ENCODE data around the gene STARD5.
"Not testable (repeated sequence)": the region's sequence is repeated elsewhere in the genome, so short reads cannot be mapped to it uniquely, and the experiment has no call there.

STARD5 gene

GRCh38 chr15:81336568-81336967 lies 12.6 kb upstream of the STARD5 start:
- Mint-ChIP-seq H3K4me3 (no peak overlapping the region), H3K36me3 (ENCODE audit: low read depth) (no peaks in the 10 kb centered on the region), H3K4me1 (peaks cover 4% of the 10 kb centered on the region), H3K27ac (no peak overlapping the region), H3K9me3 (no peaks in the 10 kb centered on the region), H3K27me3 (ENCODE audit: low read depth, poor library complexity) (peaks cover 3% of the 10 kb centered on the region)
- no peak for DNase-seq
- no peak for TF ChIP-seq CTCF (IDR thresholded peaks at IDR 0.05)

GRCh38 chr15:81335631-81336030 lies 11.7 kb upstream of the STARD5 start:
- Mint-ChIP-seq H3K4me1 (peaks cover 4% of the 10 kb centered on the region), H3K27ac (no peak overlapping the region), H3K4me3 (no peak overlapping the region), H3K36me3 (ENCODE audit: low read depth) (no peaks in the 10 kb centered on the region), H3K9me3 (no peaks in the 10 kb centered on the region), H3K27me3 (ENCODE audit: low read depth, poor library complexity) (peaks cover 3% of the 10 kb centered on the region)
- DNase-seq, result no peak
- TF ChIP-seq CTCF (IDR thresholded peaks at IDR 0.05), result no peak

GRCh38 chr15:81334768-81335435 lies 11.0 kb upstream of the STARD5 start:
- no peak for TF ChIP-seq CTCF (IDR thresholded peaks at IDR 0.05)
- no peak overlapping the region for H3K4me3 Mint-ChIP-seq
- no peak for DNase-seq
- H3K27ac Mint-ChIP-seq, result no peak overlapping the region
- H3K27me3 Mint-ChIP-seq (ENCODE audit: low read depth, poor library complexity), result peaks cover 3% of the 10 kb centered on the region
- peaks cover 4% of the 10 kb centered on the region for H3K4me1 Mint-ChIP-seq
- H3K9me3 Mint-ChIP-seq, result no peaks in the 10 kb centered on the region
- H3K36me3 Mint-ChIP-seq (ENCODE audit: low read depth), result no peaks in the 10 kb centered on the region

DNA sequence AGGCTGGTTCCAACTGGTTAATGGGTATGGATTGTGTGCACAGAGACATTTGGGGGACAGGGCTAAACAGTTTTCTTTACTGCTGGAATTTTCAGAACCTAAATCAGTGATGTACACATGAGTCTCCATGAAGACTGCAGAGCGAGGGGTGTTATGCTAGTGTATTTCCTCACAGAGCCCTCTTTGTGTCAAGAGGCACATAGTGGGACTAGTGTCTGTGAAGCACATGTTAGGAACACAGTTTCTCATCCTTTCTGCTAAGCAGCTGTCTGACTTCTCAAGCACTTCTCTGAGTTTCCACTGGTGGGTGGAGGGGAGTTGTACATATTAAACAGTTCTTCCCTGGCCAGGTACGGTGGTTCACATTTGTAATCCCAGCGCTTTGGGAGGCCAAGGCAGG lies 9.4 kb upstream of the STARD5 start:
- TF ChIP-seq CTCF (IDR thresholded peaks at IDR 0.05), result no peak
- Mint-ChIP-seq H3K27me3 (ENCODE audit: low read depth, poor library complexity) (peaks cover 3% of the 10 kb centered on the region), H3K4me1 (peaks cover 4% of the 10 kb centered on the region), H3K27ac (no peak overlapping the region), H3K36me3 (ENCODE audit: low read depth) (no peaks in the 10 kb centered on the region), H3K9me3 (no peaks in the 10 kb centered on the region), H3K4me3 (no peak overlapping the region)
- no peak for DNase-seq

GRCh38 chr15:81332326-81332725 lies 8.4 kb upstream of the STARD5 start:
- Mint-ChIP-seq H3K27me3 (ENCODE audit: low read depth, poor library complexity) (peaks cover 5% of the 10 kb centered on the region), H3K9me3 (no peaks in the 10 kb centered on the region), H3K36me3 (ENCODE audit: low read depth) (no peaks in the 10 kb centered on the region), H3K4me3 (no peak overlapping the region), H3K4me1 (peaks cover 4% of the 10 kb centered on the region), H3K27ac (no peak overlapping the region)
- no peak for DNase-seq
- TF ChIP-seq CTCF (IDR thresholded peaks at IDR 0.05), result no peak

DNA sequence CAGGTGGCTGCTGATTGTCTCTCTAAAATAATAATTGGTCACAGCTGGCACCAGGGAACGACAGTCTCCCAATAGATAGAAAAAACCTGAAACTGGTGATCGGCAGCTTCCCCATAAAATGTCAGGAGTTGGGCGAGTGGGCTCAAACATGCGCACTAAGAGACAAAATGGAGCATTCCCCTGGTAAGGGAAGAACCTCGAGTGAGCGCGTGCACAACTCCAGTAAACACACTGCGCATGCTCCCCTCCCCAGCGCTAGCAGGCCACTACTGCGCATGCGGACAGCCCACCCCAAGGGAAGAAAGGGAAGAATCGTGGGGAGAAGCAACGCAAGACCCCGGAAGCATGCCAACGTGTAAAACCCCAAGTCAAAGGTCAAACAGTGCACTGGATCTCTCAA lies 7.7 kb upstream of the STARD5 start:
- Mint-ChIP-seq H3K4me3 (no peak overlapping the region), H3K27me3 (ENCODE audit: low read depth, poor library complexity) (peaks cover 3% of the 10 kb centered on the region), H3K4me1 (peaks cover 4% of the 10 kb centered on the region), H3K27ac (no peak overlapping the region), H3K36me3 (ENCODE audit: low read depth) (no peaks in the 10 kb centered on the region), H3K9me3 (no peaks in the 10 kb centered on the region)
- DNase-seq, result no peak
- no peak for TF ChIP-seq CTCF (IDR thresholded peaks at IDR 0.05)

DNA sequence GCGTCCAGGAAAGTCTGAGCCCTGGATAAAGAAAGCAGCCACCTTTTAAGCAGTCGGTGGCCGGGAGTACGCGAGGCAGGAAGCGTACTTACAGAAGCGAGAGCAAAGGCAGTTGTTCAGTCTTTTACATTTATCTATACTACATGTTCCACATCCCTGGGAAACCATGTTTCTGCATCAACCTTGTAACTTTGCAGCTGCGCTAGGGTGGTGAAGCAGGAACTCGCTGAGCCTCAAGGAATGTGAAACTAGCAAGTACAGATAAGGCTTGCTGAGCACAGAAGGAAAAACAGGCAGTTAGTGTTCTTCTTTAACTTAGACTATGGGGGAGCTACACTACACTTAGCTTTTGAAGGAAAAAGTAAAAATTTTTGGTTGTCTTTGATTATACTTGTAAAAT lies 7.2 kb upstream of the STARD5 start:
- H3K9me3 Mint-ChIP-seq; DNase-seq; H3K27me3 Mint-ChIP-seq (ENCODE audit: low read depth, poor library complexity); H3K4me1 Mint-ChIP-seq; H3K36me3 Mint-ChIP-seq (ENCODE audit: low read depth); H3K4me3 Mint-ChIP-seq: not testable (repeated sequence)
- peak overlapping the region; percentile 71 for H3K27ac Mint-ChIP-seq

Data from nephron progenitor cell (in vitro differentiated cells).